Measurements from ENCODE around the gene C19orf38. TPM values are rescaled to one million over a fixed set of nuclear protein-coding genes. Genes with fewer than 3 reads are reported as not detected.

The C19orf38 gene
- total RNA-seq, 4 donors from 2014 or later = 0.97 to 3.6 (median 1.1) TPM; not detected in 1

- TF ChIP-seq CTCF (IDR thresholded peaks at IDR 0.05) (peak; percentile 33 to 45 (median 36)), EP300 (IDR thresholded peaks at IDR 0.05) (no peak), POLR2AphosphoS5 (IDR thresholded peaks at IDR 0.05) (no peak), POLR2A (IDR thresholded peaks at IDR 0.05; ENCODE audit: low read depth) (no peak)
- no peak overlapping the region for H3K27ac ChIP-seq (replicated peaks in 1 of 4)
- intact Hi-C loops (cut with DNase I) = no loop called here
- no peaks in the 10 kb centered on the region for H3K9me3 ChIP-seq
- H3K4me3 ChIP-seq = no peak overlapping the region
- peaks cover 0 to 3% (median 0%) of the 10 kb centered on the region in 4 donors for H3K27me3 ChIP-seq
- no peak for DNase-seq (ENCODE audit: extremely low spot score)
- no peaks in the 10 kb centered on the region for H3K4me1 ChIP-seq
- H3K36me3 ChIP-seq = no peaks in the 10 kb centered on the region
- WGBS = 33% methylated on average over 3 of the region's 4 CpGs
These were observed 10.1 kb downstream of the C19orf38 start for GRCh38 chr19:10858204-10858828.

DNA sequence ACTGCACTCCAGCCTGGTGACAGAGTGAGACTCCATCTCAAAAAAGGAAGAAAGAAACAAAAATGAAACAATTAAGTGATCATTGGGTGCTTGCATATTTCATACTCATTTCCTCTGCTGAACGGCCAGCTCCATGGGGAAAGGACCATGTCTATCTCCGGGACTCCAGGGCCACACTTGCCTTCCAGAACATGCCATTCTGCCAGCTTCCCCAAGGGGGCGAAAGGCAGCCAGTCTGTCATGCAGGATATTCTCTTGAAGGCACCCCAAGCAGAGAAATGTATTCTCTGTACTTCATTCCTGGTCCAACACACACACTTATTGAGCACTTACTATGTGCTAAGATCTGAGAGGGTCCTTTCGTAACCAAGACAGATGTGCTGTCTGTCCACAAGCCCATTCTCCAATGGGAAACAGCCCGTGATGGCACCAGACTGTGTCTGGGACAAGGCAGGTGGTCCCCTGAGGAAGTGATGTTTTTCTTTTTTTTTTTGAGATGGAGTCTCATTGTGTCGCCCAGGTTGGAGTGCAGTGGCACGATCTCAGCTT lies 13.0 kb downstream of the C19orf38 start:
- Histone ChIP-seq H3K4me3 (no peak overlapping the region), H3K4me1 (peaks cover 0 to 11% (median 6%) of the 10 kb centered on the region in 4 donors), H3K27me3 (peaks cover 0 to 3% (median 0%) of the 10 kb centered on the region in 4 donors), H3K9me3 (no peaks in the 10 kb centered on the region), H3K36me3 (no peaks in the 10 kb centered on the region), H3K27ac (replicated peaks in 1 of 4) (no peak overlapping the region)
- intact Hi-C loops (cut with DNase I) = loop anchor here (5.0 to 10.0 kb wide), 2 partner anchors 86 to 144 kb away; partner anchors contain the start of gene DNM2
- TF ChIP-seq POLR2AphosphoS5 (IDR thresholded peaks at IDR 0.05) (no peak), CTCF (IDR thresholded peaks at IDR 0.05) (peak in 1 of 3 experiments; percentile 31)
- no peak for DNase-seq (ENCODE audit: extremely low spot score)
- 70% methylated on average over 7 of the region's 7 CpGs for WGBS

- no peak for DNase-seq (ENCODE audit: extremely low spot score)
- 83% methylated on average over 6 of the region's 6 CpGs for WGBS
- Histone ChIP-seq H3K27me3 (peaks cover 0 to 3% (median 0%) of the 10 kb centered on the region in 4 donors), H3K4me1 (peaks cover 0 to 11% (median 6%) of the 10 kb centered on the region in 4 donors), H3K4me3 (no peak overlapping the region), H3K36me3 (no peaks in the 10 kb centered on the region), H3K9me3 (no peaks in the 10 kb centered on the region), H3K27ac (replicated peaks in 1 of 4) (no peak overlapping the region)
- TF ChIP-seq POLR2A (IDR thresholded peaks at IDR 0.05; ENCODE audit: low read depth) (no peak), POLR2AphosphoS5 (IDR thresholded peaks at IDR 0.05) (no peak), CTCF (IDR thresholded peaks at IDR 0.05) (no peak), EP300 (IDR thresholded peaks at IDR 0.05) (no peak)
- intact Hi-C loops (cut with DNase I) = loop anchor here (5.0 to 10.0 kb wide), 2 partner anchors 88 to 145 kb away; partner anchors contain the start of gene DNM2
These were observed 14.4 kb downstream of the C19orf38 start for GRCh38 chr19:10862561-10863106.

DNA sequence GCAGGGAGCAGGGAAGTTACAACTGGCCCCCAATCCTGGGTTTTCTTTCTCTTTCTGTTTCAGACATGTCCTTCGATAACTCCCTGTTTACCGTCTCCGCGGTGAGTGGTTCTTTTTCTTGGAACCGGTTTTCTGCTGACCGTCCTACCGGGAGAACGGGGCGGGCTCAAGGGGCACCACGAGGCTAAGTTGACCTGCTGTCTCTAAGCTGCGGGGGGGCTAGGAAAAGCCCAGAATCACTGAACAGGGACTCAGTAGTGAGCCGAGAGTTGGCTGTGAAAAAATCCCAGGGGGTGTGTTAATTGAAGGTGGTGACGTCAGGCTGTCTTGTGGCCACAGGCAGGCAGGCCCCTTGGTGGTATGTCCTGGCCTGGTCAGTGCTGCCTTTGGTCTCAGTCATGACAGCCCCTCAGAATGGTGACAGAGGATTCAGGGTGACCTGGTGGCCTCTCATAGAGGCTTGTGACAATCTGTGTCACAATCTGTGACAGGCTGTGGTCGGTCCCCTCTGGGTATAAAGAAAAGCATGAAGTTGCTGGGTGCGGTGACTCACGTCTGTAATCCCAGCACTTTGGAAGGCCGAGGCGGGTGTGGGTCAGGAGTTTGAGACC lies 15.0 kb downstream of the C19orf38 start:
- H3K36me3 ChIP-seq = no peaks in the 10 kb centered on the region
- no peak for TF ChIP-seq POLR2AphosphoS5 (IDR thresholded peaks at IDR 0.05)
- TF ChIP-seq CTCF (IDR thresholded peaks at IDR 0.05) = no peak
- TF ChIP-seq EP300 (IDR thresholded peaks at IDR 0.05) = no peak
- H3K4me3 ChIP-seq = no peak overlapping the region
- H3K27me3 ChIP-seq = peaks cover 0 to 3% (median 0%) of the 10 kb centered on the region in 4 donors
- DNase-seq (ENCODE audit: extremely low spot score) = no peak
- H3K27ac ChIP-seq (replicated peaks in 1 of 4) = no peak overlapping the region
- H3K9me3 ChIP-seq = no peaks in the 10 kb centered on the region
- peaks cover 0 to 11% (median 6%) of the 10 kb centered on the region in 4 donors for H3K4me1 ChIP-seq
- intact Hi-C loops (cut with DNase I) = loop anchor here (5.0 to 10.0 kb wide), 2 partner anchors 88 to 146 kb away; partner anchors contain the start of gene DNM2
- 75% methylated on average over 18 of the region's 18 CpGs for WGBS

Data from esophagus muscularis mucosa (tissue), 4 donors.